ENCODE results near the gene LMTK3. TPM values are rescaled to one million over a fixed set of nuclear protein-coding genes. Genes with fewer than 3 reads are reported as not detected.

LMTK3 gene
- total RNA-seq, 1 donor from 2014 or later, result 0.02 TPM

GRCh38 chr19:48516536-48516935, 4.9 kb upstream of the LMTK3 start:
- Histone ChIP-seq H4K20me1 (ENCODE audit: low read depth) (no peaks in the 10 kb centered on the region), H3K36me3 (no peaks in the 10 kb centered on the region), H3K4me1 (no peaks in the 10 kb centered on the region), H3F3A (ENCODE audit: low read depth) (peaks cover 24% of the 10 kb centered on the region), H3K79me2 (ENCODE audit: low read depth) (no peaks in the 10 kb centered on the region), H3K27ac (no peak overlapping the region), H2AFZ (replicated peaks) (peak overlapping the region; percentile 12), H3K9ac (no peak overlapping the region), H3K27me3 (peaks cover 21% of the 10 kb centered on the region), H3K9me3 (ENCODE audit: low read depth) (no peaks in the 10 kb centered on the region), H3K4me3 (no peak overlapping the region), H3K4me2 (no peak overlapping the region)
- DNase-seq (ENCODE audit: low spot score), result peak; percentile 1
- H3K27ac Mint-ChIP-seq, result peak overlapping the region; percentile 62
- H3K36me3 Mint-ChIP-seq, result no peaks in the 10 kb centered on the region
- TF ChIP-seq CTCF (IDR thresholded peaks at IDR 0.05) (no peak), EZH2 (IDR thresholded peaks at IDR 0.05) (no peak), EZH2phosphoT487 (IDR thresholded peaks at IDR 0.05) (no peak)
- peaks cover 3% of the 10 kb centered on the region for H3K27me3 Mint-ChIP-seq (ENCODE audit: insufficient read depth, low read depth)
- H3K4me3 Mint-ChIP-seq, result no peak overlapping the region
- H3K4me1 Mint-ChIP-seq, result peaks cover 26% of the 10 kb centered on the region
- no peaks in the 10 kb centered on the region for H3K9me3 Mint-ChIP-seq

GRCh38 chr19:48514123-48514458, 2.5 kb upstream of the LMTK3 start:
- Histone ChIP-seq H2AFZ (replicated peaks) (peak overlapping the region; percentile 76), H3K4me3 (peak overlapping the region; percentile 81), H4K20me1 (ENCODE audit: low read depth) (no peaks in the 10 kb centered on the region), H3F3A (ENCODE audit: low read depth) (peaks cover 34% of the 10 kb centered on the region), H3K27ac (no peak overlapping the region), H3K36me3 (no peaks in the 10 kb centered on the region), H3K27me3 (peaks cover 30% of the 10 kb centered on the region), H3K9me3 (ENCODE audit: low read depth) (no peaks in the 10 kb centered on the region), H3K4me1 (no peaks in the 10 kb centered on the region), H3K9ac (no peak overlapping the region), H3K79me2 (ENCODE audit: low read depth) (no peaks in the 10 kb centered on the region), H3K4me2 (peak overlapping the region; percentile 91)
- H3K36me3 Mint-ChIP-seq, result no peaks in the 10 kb centered on the region
- H3K9me3 Mint-ChIP-seq, result no peaks in the 10 kb centered on the region
- peak overlapping the region; percentile 37 for H3K27ac Mint-ChIP-seq
- H3K4me1 Mint-ChIP-seq, result peaks cover 39% of the 10 kb centered on the region
- H3K27me3 Mint-ChIP-seq (ENCODE audit: insufficient read depth, low read depth), result peaks cover 9% of the 10 kb centered on the region
- DNase-seq (ENCODE audit: low spot score), result no peak
- no peak overlapping the region for H3K4me3 Mint-ChIP-seq
- TF ChIP-seq EZH2 (IDR thresholded peaks at IDR 0.05) (no peak), EZH2phosphoT487 (IDR thresholded peaks at IDR 0.05) (no peak), CTCF (IDR thresholded peaks at IDR 0.05) (no peak)

- H3K27ac Mint-ChIP-seq, result peak overlapping the region; percentile 37
- DNase-seq (ENCODE audit: low spot score), result peak; percentile 92
- TF ChIP-seq CTCF (IDR thresholded peaks at IDR 0.05) (no peak), EZH2phosphoT487 (IDR thresholded peaks at IDR 0.05) (no peak), EZH2 (IDR thresholded peaks at IDR 0.05) (no peak)
Measured at GRCh38 chr19:48513289-48514122, 1.9 kb upstream of the LMTK3 start.

More at GRCh38 chr19:48513289-48514122, 1.9 kb upstream of the LMTK3 start:
- H3K9me3 Mint-ChIP-seq, result no peaks in the 10 kb centered on the region
- no peaks in the 10 kb centered on the region for H3K36me3 Mint-ChIP-seq
- peak overlapping the region; percentile 81 for H3K4me3 ChIP-seq
- H4K20me1 ChIP-seq (ENCODE audit: low read depth), result no peaks in the 10 kb centered on the region
- H3F3A ChIP-seq (ENCODE audit: low read depth), result peaks cover 34% of the 10 kb centered on the region
- no peaks in the 10 kb centered on the region for H3K9me3 ChIP-seq (ENCODE audit: low read depth)
- H3K36me3 ChIP-seq, result no peaks in the 10 kb centered on the region
- H3K27me3 ChIP-seq, result peaks cover 30% of the 10 kb centered on the region
- no peak overlapping the region for H3K4me3 Mint-ChIP-seq
- H3K27me3 Mint-ChIP-seq (ENCODE audit: insufficient read depth, low read depth), result peaks cover 9% of the 10 kb centered on the region
- no peaks in the 10 kb centered on the region for H3K4me1 ChIP-seq
- no peaks in the 10 kb centered on the region for H3K79me2 ChIP-seq (ENCODE audit: low read depth)
- H3K4me2 ChIP-seq, result peak overlapping the region; percentile 91
- peak overlapping the region; percentile 98 for H2AFZ ChIP-seq (replicated peaks)
- H3K9ac ChIP-seq, result no peak overlapping the region
- peaks cover 36% of the 10 kb centered on the region for H3K4me1 Mint-ChIP-seq
- H3K27ac ChIP-seq, result no peak overlapping the region

Measured in neural progenitor cell (in vitro differentiated cells).